NCI-H1417 treated with DMSO at 0.1 percent for 48 hours (cell line): ENCODE results near the gene LMX1B.
"Not testable (repeated sequence)": the region's sequence is repeated elsewhere in the genome, so short reads cannot be mapped to it uniquely, and the experiment has no call there.

Source experiments
- DNase-seq: peaks from one replicate; lab custom pipeline; 2025; lab: John Stamatoyannopoulos, UW

The LMX1B gene

DNA sequence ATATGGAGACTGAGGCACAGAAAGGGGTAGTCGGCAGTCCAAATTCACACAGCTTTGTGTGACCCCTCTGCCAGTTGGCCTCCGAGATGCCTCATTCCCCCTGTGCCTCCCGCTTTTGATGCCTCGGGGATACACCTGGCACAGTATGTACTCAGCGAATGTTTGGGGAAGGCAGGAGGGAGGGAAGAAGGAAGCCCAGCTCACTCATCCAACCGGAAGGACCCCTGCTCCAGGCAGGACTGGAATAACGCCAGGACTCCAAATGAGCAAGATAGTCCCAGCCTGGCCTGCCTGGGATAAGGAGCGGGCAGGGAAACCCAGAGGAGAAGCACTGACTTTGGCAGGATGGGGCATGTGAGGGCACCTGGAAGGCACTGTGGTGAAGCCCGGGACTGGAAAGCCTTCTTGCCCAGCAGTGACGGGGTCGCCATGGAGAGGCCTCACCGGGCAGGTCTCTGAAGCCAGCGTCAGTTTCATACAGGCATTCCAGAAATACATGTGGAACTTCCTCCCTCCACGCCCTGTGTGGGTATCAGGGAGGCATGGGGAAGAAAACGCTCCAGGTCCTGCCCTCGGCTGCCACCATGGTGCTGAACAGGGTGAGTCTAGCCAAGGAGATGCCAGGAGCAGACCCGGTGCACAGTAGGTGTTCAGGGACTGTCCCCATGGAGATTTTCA lies 20.3 kb downstream of the LMX1B start:
- no peak for DNase-seq

DNA sequence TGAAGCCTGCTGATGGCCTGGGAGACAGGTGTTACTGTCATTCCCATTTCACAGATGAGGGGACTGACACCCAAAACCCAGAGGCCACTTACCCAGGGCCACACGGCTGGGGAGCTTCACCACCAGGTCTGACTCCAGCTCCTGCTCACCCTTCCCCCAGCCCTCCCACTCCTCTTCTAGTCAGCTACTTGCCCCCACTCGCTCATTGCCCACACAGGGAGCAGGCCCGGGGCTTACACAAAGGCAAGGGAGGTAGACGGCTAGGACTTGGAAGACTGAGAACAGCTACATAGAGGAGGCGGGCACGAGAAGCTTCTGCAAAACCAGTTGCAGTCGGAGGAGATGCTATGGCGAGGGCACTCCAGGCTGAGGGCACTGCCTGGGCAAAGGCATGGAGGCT lies 21.3 kb downstream of the LMX1B start:
- no peak for DNase-seq

- DNase-seq: no peak
Measured at GRCh38 chr9:126635661-126636439, 22.1 kb downstream of the LMX1B start.

- DNase-seq: peak; percentile 32
Measured at GRCh38 chr9:126636983-126637798, 23.5 kb downstream of the LMX1B start.

- peak; percentile 19 for DNase-seq
Measured at GRCh38 chr9:126638571-126639132, 24.9 kb downstream of the LMX1B start.

GRCh38 chr9:126639318-126640000 lies 25.7 kb downstream of the LMX1B start:
- DNase-seq: no peak

DNA sequence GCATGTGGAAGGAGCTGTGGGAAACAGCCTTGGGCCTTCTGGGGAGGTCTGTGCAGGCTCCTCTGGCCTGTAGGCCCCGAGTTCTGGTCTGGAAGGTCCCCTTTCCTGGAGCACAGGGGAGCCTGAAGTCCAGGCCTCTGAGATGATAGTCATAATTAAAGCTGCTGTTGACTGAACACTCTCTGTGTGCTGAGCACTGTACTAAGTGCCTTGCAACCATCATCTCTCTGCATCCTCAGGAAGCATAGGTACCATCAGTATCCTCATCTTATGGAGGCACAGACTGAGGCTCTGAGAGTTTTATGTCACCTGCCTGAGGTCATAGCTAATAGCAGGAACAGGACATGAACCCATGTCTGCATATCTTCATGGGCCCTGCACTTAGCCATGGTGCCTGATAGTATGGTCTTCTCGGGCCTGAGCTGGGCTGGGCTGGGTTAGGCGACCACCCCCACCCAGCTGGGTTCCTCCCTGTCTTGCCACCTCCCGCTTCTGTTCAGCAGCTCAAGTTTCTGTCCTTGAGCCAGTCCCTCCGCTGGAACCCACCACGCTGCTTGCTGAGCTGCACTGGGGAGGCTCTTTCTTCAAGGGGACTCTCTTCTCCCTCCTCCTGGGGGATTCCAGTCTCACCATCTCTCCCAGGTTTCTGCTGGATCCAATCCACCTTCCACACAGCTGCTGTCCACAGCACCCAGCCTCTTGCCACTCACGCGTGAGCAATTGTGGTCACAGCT lies 27.6 kb downstream of the LMX1B start:
- no peak for DNase-seq

DNA sequence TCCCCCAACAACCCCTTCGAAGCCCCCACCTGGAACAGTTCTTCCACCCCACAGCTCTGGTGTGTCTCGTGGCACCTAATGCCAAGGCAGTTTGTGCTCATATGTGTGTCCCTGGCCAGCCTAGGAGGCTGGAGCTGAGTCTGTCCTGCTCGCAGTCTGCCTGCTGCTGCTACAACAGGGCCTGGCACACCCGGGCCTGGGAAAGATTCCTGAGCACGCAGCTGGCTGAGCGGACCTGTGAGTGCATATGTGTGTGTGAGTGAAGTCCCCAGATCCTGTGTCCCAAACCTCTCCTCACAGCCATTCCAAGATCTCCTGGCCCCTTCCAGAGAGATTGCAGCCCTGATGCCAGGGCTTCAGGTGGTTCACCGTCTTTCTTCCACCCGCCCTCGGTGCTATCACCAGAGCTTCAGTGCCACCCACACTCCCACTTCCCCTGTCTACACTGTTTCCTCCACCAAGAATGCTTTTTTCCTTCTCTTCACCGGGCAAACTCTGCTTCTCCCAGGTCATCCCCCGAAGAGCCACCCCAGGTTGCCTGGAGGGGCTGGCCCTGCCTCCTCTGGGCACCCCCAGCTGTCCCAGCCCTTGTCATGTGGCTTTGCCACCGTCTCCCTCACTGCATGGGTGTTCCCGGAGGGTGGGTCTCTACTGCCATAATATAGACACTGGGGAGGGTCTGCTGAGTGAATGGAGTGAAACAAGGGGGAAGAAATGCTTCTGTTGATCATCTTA lies 28.4 kb downstream of the LMX1B start:
- DNase-seq: no peak

DNA sequence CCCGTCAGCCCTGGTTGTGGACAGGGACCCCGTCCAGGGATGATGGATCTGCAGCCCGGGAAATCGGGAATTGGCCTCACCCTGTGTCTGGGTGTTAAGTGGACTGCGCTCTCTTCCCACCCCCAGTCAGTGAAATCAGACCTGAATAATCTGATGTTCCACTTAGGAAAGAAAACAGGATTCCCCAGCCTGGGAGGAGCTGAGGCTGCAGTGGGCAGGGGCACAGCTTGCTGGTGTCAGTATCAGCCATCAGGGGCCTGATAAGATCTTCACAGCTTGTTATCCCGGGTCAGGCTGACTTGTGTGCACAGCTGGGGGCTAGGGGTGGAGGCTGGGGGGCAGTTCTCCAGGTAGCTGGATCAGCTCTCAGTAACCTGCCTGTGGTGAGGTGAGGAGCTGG lies 29.1 kb downstream of the LMX1B start:
- DNase-seq: no peak

GRCh38 chr9:126643945-126644527 lies 30.3 kb downstream of the LMX1B start:
- DNase-seq: no peak

DNA sequence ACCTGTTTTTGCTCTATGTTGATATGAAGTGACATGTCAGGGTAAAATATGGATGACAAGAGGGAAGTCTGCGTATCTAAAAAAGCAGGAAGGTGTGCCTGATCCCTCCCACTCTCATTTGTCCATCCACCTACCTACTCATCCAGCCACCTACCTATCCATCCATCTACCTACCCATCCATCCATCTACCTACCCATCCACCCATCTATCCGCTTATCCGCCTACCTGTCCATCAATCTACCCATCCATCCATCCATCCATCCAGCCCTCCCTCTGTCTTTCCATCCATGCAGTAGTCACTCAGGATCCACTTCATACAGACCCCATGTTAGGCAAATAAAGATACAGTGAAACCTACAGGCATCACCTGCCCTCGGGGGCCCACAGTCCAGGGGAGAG lies 32.4 kb downstream of the LMX1B start:
- no peak for DNase-seq

DNA sequence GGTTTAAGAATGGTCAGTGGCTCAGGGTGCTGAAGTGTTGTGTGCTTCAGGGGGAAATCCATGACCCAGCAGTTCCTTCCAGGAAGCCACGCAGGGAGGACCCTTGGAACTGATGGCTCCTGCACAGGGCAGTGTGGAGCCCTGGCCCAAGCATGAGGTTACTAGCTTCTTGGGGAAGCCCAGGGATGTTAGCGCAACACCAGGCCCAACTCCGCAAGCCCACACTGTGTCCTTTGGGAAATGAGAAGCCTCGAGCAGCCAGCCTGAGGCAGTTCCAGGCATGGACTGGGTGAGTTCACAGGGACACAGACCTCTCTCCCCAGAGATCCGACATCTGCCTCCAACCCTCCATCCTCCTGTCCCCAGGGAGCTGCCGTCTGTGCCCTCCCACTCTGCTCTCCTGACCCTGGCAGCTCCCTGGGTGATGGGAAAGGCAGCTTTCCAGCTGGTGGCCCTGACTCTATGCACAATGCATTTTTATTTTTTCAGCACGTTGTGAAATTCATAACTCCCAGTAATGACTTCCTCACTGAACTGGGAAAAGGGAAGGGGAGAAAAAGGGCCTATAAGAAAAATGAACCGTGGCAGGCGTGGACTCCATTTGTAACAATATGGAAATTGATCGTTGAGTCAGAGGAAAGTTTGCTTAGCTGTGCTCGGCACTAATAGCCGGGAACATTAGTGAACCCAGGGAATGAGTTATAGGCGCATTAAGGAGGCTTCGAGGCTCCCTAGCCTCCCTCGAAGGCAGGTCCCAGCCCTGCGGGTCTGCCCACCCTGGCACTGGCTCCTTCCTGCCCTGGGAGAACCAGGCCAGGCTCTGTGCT lies 34.1 kb downstream of the LMX1B start:
- no peak for DNase-seq

DNA sequence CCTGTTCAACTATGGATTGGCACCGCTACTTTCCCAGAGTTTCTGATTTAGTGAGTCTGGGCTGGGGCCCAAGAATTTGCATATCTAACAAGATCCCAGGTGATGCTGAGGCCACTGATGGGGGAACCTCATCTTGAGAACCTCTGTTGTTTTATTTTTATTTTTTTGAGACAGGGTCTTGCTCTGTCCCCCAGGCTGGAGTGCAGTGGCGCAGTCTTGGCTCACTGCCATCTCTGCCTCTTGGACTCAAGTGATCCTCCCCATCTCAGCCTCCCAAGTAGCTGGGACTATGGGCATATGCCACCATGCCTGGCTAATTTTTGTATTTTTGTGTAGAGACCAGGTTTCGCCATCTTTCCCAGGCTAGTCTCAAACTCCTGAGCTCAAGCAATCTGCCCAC lies 35.7 kb downstream of the LMX1B start:
- DNase-seq: no peak

DNA sequence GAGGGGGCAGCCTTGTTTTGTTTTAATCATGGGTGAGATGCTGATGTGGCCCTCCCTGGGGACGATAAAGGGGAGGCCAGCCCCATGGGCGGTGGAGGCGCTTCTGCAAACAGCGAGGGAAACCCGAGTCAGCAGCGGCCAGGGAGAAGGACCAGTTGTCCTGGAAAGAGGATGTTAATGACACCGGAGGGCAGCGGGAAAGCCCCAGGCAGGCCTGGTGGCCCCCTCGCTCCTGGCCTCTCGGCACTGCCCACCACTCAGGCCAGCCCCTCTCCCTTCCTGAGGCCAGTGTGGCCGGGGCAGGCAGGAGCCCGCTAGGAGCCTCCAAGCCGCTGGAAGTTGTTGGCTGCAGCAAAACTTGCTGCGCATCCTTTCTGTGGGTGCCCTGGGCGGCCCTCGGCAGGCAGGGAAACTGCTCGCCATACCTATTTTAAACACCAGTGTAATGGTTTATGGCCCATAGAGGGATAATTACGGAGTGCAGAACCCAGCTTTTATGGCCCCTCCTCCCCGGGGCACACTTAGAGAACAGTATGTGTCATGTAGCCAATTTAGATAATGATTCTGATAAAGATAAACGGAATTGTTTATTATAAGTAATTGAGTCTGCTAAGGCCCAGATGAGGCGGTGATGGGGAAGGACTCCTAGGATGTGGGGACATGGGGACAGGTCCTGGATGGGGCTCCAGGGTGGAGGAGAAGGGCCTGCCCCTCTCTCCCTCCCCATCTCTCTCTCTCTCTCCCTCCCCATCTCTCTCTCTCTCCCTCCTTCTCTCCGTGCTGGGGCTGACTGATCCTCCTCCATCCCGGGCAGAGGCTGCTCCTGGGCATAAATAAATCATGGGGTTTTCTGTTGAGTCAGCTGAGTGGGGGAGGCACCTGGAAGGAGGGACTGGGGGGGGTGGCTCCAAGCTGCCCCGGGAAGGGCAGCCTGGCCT lies 36.9 kb downstream of the LMX1B start:
- peak; percentile 82 for DNase-seq

- DNase-seq: peak; percentile 24
Measured at GRCh38 chr9:126652140-126652582, 38.4 kb downstream of the LMX1B start.

GRCh38 chr9:126654124-126654523 lies 40.4 kb downstream of the LMX1B start:
- DNase-seq: no peak

GRCh38 chr9:126656214-126656613 lies 42.5 kb downstream of the LMX1B start:
- DNase-seq: not testable (repeated sequence)
